Loucy (cell line): ENCODE data around the gene SHFL.

Experiments
- H2AFZ ChIP-seq: fragments of 200-600 bp; sonication (generic); 2 replicates; pipeline ENCODE4 v1.6.0; 2016; ENCODE audit warnings: antibody characterized with exemption, mild to moderate bottlenecking, low read length, moderate library complexity
- H3F3A ChIP-seq: fragments of 200-600 bp; 2 replicates; pipeline ENCODE4 v1.6.0; 2016; ENCODE audit warnings: antibody characterized with exemption, low read depth, mild to moderate bottlenecking
- H3K27me3 ChIP-seq: fragments of 200-600 bp; sonication (generic); 2 replicates; pipeline ENCODE4 v1.6.1; 2014; ENCODE audit warnings: low read length, mild to moderate bottlenecking; ENCODE audit not compliant: insufficient read depth, poor library complexity, severe bottlenecking
- H3K36me3 ChIP-seq: fragments of 200-600 bp; sonication (generic); 2 replicates; pipeline ENCODE4 v1.6.1; 2016; ENCODE audit warnings: low read length; ENCODE audit not compliant: insufficient read depth
- H3K4me1 ChIP-seq: fragments of 200-600 bp; sonication (generic); 2 replicates; pipeline ENCODE4 v1.5.1; 2014; ENCODE audit warnings: low read length, mild to moderate bottlenecking; ENCODE audit not compliant: insufficient read depth, poor library complexity, severe bottlenecking
- H3K4me2 ChIP-seq: fragments of 200-600 bp; sonication (generic); 2 replicates; pipeline ENCODE4 v1.6.0; 2014; ENCODE audit warnings: antibody characterized with exemption, low read length, low read depth, mild to moderate bottlenecking; ENCODE audit not compliant: poor library complexity, severe bottlenecking
- H3K4me3 ChIP-seq: fragments of 200-600 bp; sonication (generic); 2 replicates; pipeline ENCODE4 v1.5.1; 2014; ENCODE audit warnings: low read length, mild to moderate bottlenecking, mixed read lengths; ENCODE audit not compliant: poor library complexity, severe bottlenecking
- H3K79me2 ChIP-seq: fragments of 200-600 bp; sonication (generic); 2 replicates; pipeline ENCODE4 v1.6.1; 2014; ENCODE audit warnings: low read length; ENCODE audit not compliant: insufficient read depth
- H3K9ac ChIP-seq: fragments of 200-600 bp; sonication (generic); 2 replicates; pipeline ENCODE4 v1.6.0; 2014; ENCODE audit warnings: mild to moderate bottlenecking, low read depth, low read length, moderate library complexity; ENCODE audit not compliant: poor library complexity, severe bottlenecking
- H3K9me2 ChIP-seq: fragments of 200-600 bp; sonication (generic); replicated peaks from 2 replicates; pipeline ENCODE4 v1.6.1; 2016; ENCODE audit warnings: low read depth, low read length, mixed read lengths
- H3K9me3 ChIP-seq: fragments of 200-600 bp; sonication (generic); 2 replicates; pipeline ENCODE4 v1.6.1; 2014; ENCODE audit warnings: mild to moderate bottlenecking, antibody characterized with exemption, low read length, low read depth; ENCODE audit not compliant: insufficient read depth
- H4K20me1 ChIP-seq: fragments of 200-600 bp; sonication (generic); 2 replicates; pipeline ENCODE4 v1.6.0; 2014; ENCODE audit warnings: antibody characterized with exemption, low read length, mild to moderate bottlenecking; ENCODE audit not compliant: insufficient read depth, poor library complexity, severe bottlenecking
- EZH2phosphoT487 ChIP-seq: fragments of 200-600 bp; IDR thresholded peaks from 2 replicates; pipeline ENCODE4 v1.6.1; 2018; ENCODE audit warnings: antibody characterized with exemption, mild to moderate bottlenecking, moderate library complexity, borderline replicate concordance
- TF ChIP-seq, protein P1 (sequence below): fragments of 200-600 bp; sonication (generic); conservative IDR thresholded peaks from 2 replicates; pipeline ENCODE4 v1.5.1; 2014; ENCODE audit warnings: mild to moderate bottlenecking, antibody characterized with exemption, low read length

SHFL gene

DNA sequence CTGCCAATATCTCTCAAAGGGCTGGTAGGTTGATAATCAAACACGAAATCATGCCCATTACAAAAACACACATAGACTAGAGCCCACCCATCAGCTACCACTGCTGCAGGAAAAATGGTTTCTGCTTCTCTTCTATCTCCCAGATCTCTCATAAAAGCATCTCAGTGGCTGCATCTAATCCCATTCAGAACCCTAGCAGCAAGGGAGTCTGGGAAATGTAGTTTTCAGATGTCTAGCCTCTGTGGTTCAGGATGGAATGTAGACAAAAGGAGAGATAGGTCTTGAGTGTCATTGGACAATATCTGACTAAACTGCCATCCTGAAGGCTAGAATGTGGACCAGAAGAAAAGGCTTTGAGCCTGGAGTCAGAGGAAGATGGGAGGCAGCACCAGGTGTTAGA lies 40.7 kb upstream of the SHFL start:
- no peaks in the 10 kb centered on the region for H3K27me3 ChIP-seq
- no peak overlapping the region for H2AFZ ChIP-seq
- H3K79me2 ChIP-seq, result no peaks in the 10 kb centered on the region
- H3K9me2 ChIP-seq, result no peaks in the 10 kb centered on the region
- no peak overlapping the region for H3K4me2 ChIP-seq
- H3K9ac ChIP-seq, result no peak overlapping the region
- no peaks in the 10 kb centered on the region for H4K20me1 ChIP-seq
- H3K4me1 ChIP-seq, result no peaks in the 10 kb centered on the region
- TF ChIP-seq, protein P1, sequence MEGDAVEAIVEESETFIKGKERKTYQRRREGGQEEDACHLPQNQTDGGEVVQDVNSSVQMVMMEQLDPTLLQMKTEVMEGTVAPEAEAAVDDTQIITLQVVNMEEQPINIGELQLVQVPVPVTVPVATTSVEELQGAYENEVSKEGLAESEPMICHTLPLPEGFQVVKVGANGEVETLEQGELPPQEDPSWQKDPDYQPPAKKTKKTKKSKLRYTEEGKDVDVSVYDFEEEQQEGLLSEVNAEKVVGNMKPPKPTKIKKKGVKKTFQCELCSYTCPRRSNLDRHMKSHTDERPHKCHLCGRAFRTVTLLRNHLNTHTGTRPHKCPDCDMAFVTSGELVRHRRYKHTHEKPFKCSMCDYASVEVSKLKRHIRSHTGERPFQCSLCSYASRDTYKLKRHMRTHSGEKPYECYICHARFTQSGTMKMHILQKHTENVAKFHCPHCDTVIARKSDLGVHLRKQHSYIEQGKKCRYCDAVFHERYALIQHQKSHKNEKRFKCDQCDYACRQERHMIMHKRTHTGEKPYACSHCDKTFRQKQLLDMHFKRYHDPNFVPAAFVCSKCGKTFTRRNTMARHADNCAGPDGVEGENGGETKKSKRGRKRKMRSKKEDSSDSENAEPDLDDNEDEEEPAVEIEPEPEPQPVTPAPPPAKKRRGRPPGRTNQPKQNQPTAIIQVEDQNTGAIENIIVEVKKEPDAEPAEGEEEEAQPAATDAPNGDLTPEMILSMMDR, result no peak
- TF ChIP-seq EZH2phosphoT487, result no peak
- no peaks in the 10 kb centered on the region for H3K36me3 ChIP-seq
- peaks cover 19% of the 10 kb centered on the region; the same call in 1 of the 2 replicates for H3K9me3 ChIP-seq
- no peaks in the 10 kb centered on the region for H3F3A ChIP-seq
- no peak overlapping the region for H3K4me3 ChIP-seq

DNA sequence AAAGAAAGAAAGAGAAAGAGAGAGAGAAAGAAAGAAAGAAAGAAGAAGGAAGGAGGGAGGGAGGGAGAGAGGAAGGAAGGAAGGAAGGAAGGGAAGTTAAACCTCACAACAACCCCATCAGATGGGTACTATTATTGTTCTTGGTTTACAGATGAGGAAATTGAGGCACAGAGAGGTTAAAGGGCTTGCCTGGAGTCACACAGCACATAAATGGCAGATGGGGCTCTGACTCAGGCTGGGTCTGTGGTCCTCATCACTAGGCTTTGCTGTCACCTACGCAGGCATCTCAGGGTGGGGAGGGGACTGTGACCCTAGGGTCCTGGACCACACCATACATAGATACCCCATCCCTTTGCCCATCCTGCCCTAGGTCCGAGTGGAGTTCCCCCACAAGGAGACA lies 36.5 kb upstream of the SHFL start:
- Histone ChIP-seq H3K27me3 (no peaks in the 10 kb centered on the region), H2AFZ (no peak overlapping the region), H4K20me1 (no peaks in the 10 kb centered on the region), H3K4me3 (no peak overlapping the region), H3K9me2 (no peaks in the 10 kb centered on the region), H3K4me1 (no peaks in the 10 kb centered on the region), H3K9me3 (no peaks in the 10 kb centered on the region; the same call in 1 of the 2 replicates), H3F3A (no peaks in the 10 kb centered on the region), H3K79me2 (no peaks in the 10 kb centered on the region), H3K4me2 (no peak overlapping the region), H3K36me3 (no peaks in the 10 kb centered on the region), H3K9ac (no peak overlapping the region)
- TF ChIP-seq, protein P1, result no peak
- no peak for TF ChIP-seq EZH2phosphoT487

DNA sequence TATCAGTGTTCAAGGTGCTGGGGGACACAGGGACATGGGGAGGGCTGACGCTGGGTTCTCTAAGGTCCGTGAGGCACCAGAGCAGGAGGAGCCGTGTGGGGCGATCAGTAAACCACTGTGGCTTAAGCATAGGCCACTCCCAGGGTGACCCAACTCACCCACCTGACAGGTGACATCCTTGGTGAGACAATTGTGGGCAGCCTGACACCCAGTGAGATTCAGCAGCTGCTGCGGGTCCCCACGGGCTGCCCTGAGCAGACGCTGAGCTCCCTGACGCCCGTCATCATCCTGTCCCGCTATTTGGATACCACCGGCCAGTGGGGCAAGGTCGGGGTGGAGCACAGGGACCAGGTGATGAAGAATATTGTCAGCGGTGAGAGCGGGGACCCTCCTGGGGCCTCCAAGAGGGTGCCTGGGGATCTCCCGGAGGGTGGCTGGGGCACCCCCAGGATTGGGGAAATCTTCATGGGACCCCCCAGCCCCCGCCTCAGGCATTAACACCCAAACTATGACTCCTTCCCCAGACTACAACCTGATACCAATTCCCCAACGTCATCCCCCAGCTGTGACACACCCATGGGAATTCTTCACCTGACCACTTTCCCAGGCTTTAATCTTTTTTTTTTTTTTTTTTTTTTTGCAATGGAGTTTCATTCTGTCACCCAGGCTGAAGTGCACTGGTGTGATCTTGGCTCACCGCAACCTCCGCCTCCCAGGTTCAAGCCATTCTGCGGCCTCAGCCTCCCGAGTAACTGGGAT lies 33.3 kb upstream of the SHFL start:
- no peaks in the 10 kb centered on the region for H3F3A ChIP-seq
- no peak overlapping the region for H3K4me3 ChIP-seq
- no peaks in the 10 kb centered on the region for H3K27me3 ChIP-seq
- H3K36me3 ChIP-seq, result no peaks in the 10 kb centered on the region
- H3K9me3 ChIP-seq, result no peaks in the 10 kb centered on the region
- H3K79me2 ChIP-seq, result no peaks in the 10 kb centered on the region
- no peak overlapping the region for H3K4me2 ChIP-seq
- H2AFZ ChIP-seq, result no peak overlapping the region
- no peaks in the 10 kb centered on the region for H3K4me1 ChIP-seq
- no peak overlapping the region for H3K9ac ChIP-seq
- TF ChIP-seq EZH2phosphoT487, result no peak
- TF ChIP-seq, protein P1, result no peak
- no peaks in the 10 kb centered on the region for H4K20me1 ChIP-seq
- H3K9me2 ChIP-seq, result no peaks in the 10 kb centered on the region
